Thyroid gland (tissue), 4 donors: ENCODE data around the gene NEMP1. TPM values are rescaled to one million over a fixed set of nuclear protein-coding genes. Genes with fewer than 3 reads are reported as not detected.

ENCODE experiments used
- DNase-seq, 2 donors: peaks; one replicate each; pipeline ENCODE4 v3.0.0-alpha.2; 2019
- H3K27ac ChIP-seq, 3 donors: fragments of 200-600 bp; sonication (generic); 1 replicate in 2 of 3; 2 replicates in 1 of 3; pipeline ENCODE4 v1.5.1; 2016 to 2019; ENCODE audit warnings: mild to moderate bottlenecking in 1 of 3, moderate library complexity in 1 of 3
- H3K27me3 ChIP-seq: fragments of 200-600 bp; sonication (generic); one replicate; pipeline ENCODE4 v1.5.1; 2019
- H3K36me3 ChIP-seq, 2 donors: fragments of 200-600 bp; sonication (generic); one replicate each; pipeline ENCODE4 v1.5.1; 2016 to 2019
- H3K4me1 ChIP-seq, 2 donors: fragments of 200-600 bp; sonication (generic); one replicate each; pipeline ENCODE4 v1.5.1; 2017 to 2019
- H3K4me3 ChIP-seq, 3 donors: fragments of 200-600 bp; sonication (generic); replicated peaks in 1 of 3; 1 replicate in 2 of 3; 2 replicates in 1 of 3; pipeline ENCODE4 v1.5.1; 2016; ENCODE audit warnings: mild to moderate bottlenecking in 1 of 3
- H3K9me3 ChIP-seq: fragments of 200-600 bp; sonication (generic); one replicate; pipeline ENCODE4 v1.5.1; 2017
- POLR2A ChIP-seq, 2 donors: fragments of 450-650 bp; IDR thresholded peaks; one replicate each; pipeline ENCODE4 v1.6.1; 2017; ENCODE audit warnings: antibody characterized with exemption in 2 of 2, mild to moderate bottlenecking in 2 of 2, moderate library complexity in 1 of 2
- WGBS, 2 donors: methylation state at CpG; one replicate each; pipeline ENCODE4 v1.1.5; 2017; 5-methylcytosine and 5-hydroxymethylcytosine counted together
- intact Hi-C: fragments of 100-400 bp; cut with DNase I; formaldehyde crosslinking; loops from one replicate; pipeline ENCODE4 v1.15.1; 2023
- total RNA-seq, 4 donors: library from RNA; depleted of rRNA; stranded (reverse); fragments of >200 nt; gene quantifications; one replicate each; pipeline ENCODE4 v1.2.3, GENCODE V29; 2016
- TF ChIP-seq, protein P1 (sequence below), 6 experiments: fragments of 200-600 bp in 3 of 6; fragments of 450-650 bp in 3 of 6; sonication (generic) in 3 of 6; IDR thresholded peaks; one replicate each; pipeline ENCODE4 v1.5.1; 2016 to 2019; ENCODE audit warnings: antibody characterized with exemption in 6 of 6, mild to moderate bottlenecking in 2 of 6, inconsistent platforms in 1 of 6, moderate library complexity in 1 of 6

NEMP1 gene
- total RNA-seq, 4 donors from 2014 or later: 5.6 to 10.9 (median 9.2) TPM

- 87 to 93% methylated on average over 3 of the region's 3 CpGs for WGBS, 2 donors
- no peaks in the 10 kb centered on the region for H3K27me3 ChIP-seq
- DNase-seq: no peak
- H3K4me1 ChIP-seq: no peaks in the 10 kb centered on the region
- TF ChIP-seq, protein P1, sequence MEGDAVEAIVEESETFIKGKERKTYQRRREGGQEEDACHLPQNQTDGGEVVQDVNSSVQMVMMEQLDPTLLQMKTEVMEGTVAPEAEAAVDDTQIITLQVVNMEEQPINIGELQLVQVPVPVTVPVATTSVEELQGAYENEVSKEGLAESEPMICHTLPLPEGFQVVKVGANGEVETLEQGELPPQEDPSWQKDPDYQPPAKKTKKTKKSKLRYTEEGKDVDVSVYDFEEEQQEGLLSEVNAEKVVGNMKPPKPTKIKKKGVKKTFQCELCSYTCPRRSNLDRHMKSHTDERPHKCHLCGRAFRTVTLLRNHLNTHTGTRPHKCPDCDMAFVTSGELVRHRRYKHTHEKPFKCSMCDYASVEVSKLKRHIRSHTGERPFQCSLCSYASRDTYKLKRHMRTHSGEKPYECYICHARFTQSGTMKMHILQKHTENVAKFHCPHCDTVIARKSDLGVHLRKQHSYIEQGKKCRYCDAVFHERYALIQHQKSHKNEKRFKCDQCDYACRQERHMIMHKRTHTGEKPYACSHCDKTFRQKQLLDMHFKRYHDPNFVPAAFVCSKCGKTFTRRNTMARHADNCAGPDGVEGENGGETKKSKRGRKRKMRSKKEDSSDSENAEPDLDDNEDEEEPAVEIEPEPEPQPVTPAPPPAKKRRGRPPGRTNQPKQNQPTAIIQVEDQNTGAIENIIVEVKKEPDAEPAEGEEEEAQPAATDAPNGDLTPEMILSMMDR (IDR thresholded peaks at IDR 0.05): no peak
- no peak for TF ChIP-seq POLR2A (IDR thresholded peaks at IDR 0.05)
- H3K9me3 ChIP-seq: no peaks in the 10 kb centered on the region
- H3K4me3 ChIP-seq: no peak overlapping the region
- intact Hi-C loops: no loop called here
- H3K36me3 ChIP-seq: no peaks in the 10 kb centered on the region
- no peak overlapping the region for H3K27ac ChIP-seq
Measured at GRCh38 chr12:57044889-57045288, 33.7 kb downstream of the NEMP1 start.

DNA sequence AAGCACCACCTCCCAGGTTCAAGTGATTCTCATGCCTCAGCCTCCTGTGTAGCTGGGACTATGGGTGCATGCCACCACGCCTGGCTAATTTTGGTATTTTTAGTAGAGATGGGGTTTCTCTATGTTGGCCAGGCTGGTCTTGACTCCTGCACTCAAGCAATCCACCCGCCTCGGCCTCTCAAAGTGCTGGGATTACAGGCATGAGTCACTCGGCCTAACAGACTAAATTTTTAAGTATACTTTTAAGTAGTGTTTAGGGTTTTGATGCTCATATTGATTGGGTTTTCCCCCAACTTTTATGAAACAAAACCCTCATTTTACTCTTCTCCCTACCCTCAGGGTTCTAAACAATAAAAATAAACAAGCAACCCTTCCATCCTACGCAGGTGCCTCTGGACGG, 34.1 kb downstream of the NEMP1 start:
- TF ChIP-seq, protein P1 (IDR thresholded peaks at IDR 0.05): no peak
- TF ChIP-seq POLR2A (IDR thresholded peaks at IDR 0.05): no peak
- intact Hi-C loops: no loop called here
- H3K4me3 ChIP-seq: no peak overlapping the region
- no peaks in the 10 kb centered on the region for H3K9me3 ChIP-seq
- no peaks in the 10 kb centered on the region for H3K4me1 ChIP-seq
- 82 to 83% methylated on average over 6 of the region's 6 CpGs for WGBS, 2 donors
- H3K27me3 ChIP-seq: no peaks in the 10 kb centered on the region
- no peaks in the 10 kb centered on the region for H3K36me3 ChIP-seq
- H3K27ac ChIP-seq: no peak overlapping the region
- DNase-seq: no peak

DNA sequence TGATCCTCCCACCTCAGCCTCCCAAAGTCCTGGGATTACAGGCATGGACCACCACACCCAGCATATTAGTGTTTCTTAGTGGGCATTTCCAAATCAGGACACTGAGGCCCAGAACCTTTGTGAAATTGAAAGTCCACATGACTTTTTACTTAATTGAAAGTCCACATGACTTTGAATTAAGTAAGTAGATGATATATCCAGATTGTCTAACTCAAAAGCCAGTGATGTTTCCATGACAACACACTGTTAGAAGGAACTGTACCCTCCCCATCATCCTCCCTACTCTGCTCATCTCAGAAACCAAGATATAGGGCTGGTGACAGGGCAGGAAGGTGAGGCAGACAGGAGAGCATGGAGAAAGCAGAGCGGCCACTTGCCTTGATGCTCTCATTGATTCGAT, 35.9 kb downstream of the NEMP1 start:
- intact Hi-C loops: no loop called here
- no peak overlapping the region for H3K27ac ChIP-seq
- no peaks in the 10 kb centered on the region for H3K36me3 ChIP-seq
- H3K4me3 ChIP-seq: no peak overlapping the region
- H3K9me3 ChIP-seq: no peaks in the 10 kb centered on the region
- H3K27me3 ChIP-seq: no peaks in the 10 kb centered on the region
- TF ChIP-seq POLR2A (IDR thresholded peaks at IDR 0.05): no peak
- TF ChIP-seq, protein P1 (IDR thresholded peaks at IDR 0.05): no peak
- H3K4me1 ChIP-seq: no peaks in the 10 kb centered on the region
- WGBS, 2 donors: 100% methylated on average over 2 of the region's 2 CpGs
- DNase-seq: no peak

DNA sequence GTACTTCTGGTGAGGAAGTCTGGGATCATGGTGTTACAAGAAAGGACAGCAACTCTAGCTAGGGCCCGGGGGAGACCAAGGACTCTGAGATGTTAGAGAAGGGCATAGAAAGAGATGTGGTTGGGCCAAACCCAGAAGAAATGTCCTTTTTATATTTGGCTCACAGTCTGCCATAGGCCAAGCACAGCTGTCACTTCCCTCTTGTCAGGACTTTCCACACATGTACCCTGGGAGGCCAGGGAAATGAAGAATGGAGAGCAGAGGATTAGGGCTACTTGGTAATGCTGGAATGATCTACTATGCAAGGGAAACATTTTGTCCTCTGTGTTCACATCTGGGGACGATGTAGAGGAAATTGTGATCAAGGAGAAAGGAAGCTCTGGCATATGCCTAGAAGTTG, 37.8 kb downstream of the NEMP1 start:
- intact Hi-C loops: no loop called here
- Histone ChIP-seq H3K4me3 (no peak overlapping the region), H3K9me3 (no peaks in the 10 kb centered on the region), H3K36me3 (no peaks in the 10 kb centered on the region), H3K27ac (no peak overlapping the region), H3K4me1 (no peaks in the 10 kb centered on the region), H3K27me3 (no peaks in the 10 kb centered on the region)
- no peak for DNase-seq
- 65 to 71% methylated on average over 2 of the region's 2 CpGs for WGBS, 2 donors
- TF ChIP-seq POLR2A (IDR thresholded peaks at IDR 0.05): no peak
- TF ChIP-seq, protein P1 (IDR thresholded peaks at IDR 0.05): no peak

GRCh38 chr12:57040211-57040610, 38.4 kb downstream of the NEMP1 start:
- TF ChIP-seq, protein P1 (IDR thresholded peaks at IDR 0.05): no peak
- TF ChIP-seq POLR2A (IDR thresholded peaks at IDR 0.05): no peak
- H3K4me3 ChIP-seq: no peak overlapping the region
- no peaks in the 10 kb centered on the region for H3K9me3 ChIP-seq
- H3K27ac ChIP-seq: no peak overlapping the region
- H3K4me1 ChIP-seq: no peaks in the 10 kb centered on the region
- intact Hi-C loops: no loop called here
- 90 to 93% methylated on average over 4 of the region's 4 CpGs for WGBS, 2 donors
- DNase-seq: no peak
- H3K36me3 ChIP-seq: no peaks in the 10 kb centered on the region
- no peaks in the 10 kb centered on the region for H3K27me3 ChIP-seq
